ENCODE data around the gene STAB1.

The STAB1 gene

DNA sequence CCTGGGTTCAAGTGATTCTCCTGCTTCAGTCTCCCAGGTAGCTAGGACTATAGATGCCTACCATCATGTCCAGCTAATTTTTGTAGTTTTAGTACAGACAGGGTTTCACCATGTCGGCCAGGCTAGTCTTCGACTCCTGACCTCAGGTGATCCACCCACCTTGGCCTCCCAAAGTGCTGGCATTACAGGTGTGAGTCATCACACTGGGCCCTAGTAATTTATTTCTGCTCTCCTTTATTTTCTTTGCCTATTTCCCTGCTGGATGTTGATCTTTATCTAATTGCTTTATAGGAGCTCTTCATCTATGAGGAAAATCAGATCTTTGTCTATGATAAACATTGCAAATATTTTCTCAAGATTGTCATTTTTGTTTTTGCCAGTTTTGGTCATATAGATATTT is 72.9 kb downstream of the STAB1 start:
- Histone ChIP-seq H3K4me3 (ENCODE audit: low read length in 2 of 2) (no peak overlapping the region), H3K4me1 (ENCODE audit: control insufficient read depth, insufficient read depth, low read length) (peaks cover 5% of the 10 kb centered on the region), H3K36me3 (ENCODE audit: control insufficient read depth in 2 of 2, insufficient read depth in 2 of 2, low read length in 2 of 2) (peaks cover 8 to 11% of the 10 kb centered on the region in 2 donors), H3K27ac (ENCODE audit: low read length) (no peak overlapping the region), H3K9ac (ENCODE audit: low read length in 2 of 2) (no peak overlapping the region), H3K9me3 (ENCODE audit: control insufficient read depth in 2 of 2, low read length in 2 of 2) (no peaks in the 10 kb centered on the region), H3K27me3 (ENCODE audit: control insufficient read depth in 1 of 2, insufficient read depth in 2 of 2, low read length in 2 of 2) (no peaks in the 10 kb centered on the region)

DNA sequence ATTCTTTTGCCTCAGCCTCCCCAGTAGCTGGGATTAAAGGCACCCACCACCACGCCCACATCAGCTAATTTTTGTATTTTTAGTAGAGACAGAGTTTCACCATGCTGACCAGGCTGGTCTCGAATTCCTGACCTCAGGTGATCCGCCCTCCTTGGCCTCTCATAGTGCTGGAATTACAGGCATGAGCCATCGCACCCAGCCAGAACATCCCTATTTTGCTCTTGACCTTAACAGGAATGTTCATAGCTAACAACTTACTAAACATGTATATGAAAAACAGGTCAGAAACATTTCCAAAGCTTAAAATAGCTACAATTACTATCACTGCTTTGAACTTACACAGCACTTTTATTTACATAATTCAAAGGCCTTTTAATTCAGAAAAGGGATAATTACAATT is 74.9 kb downstream of the STAB1 start:
- no peaks in the 10 kb centered on the region for H3K27me3 ChIP-seq (ENCODE audit: control insufficient read depth in 1 of 2, insufficient read depth in 2 of 2, low read length in 2 of 2)
- peaks cover 6 to 8% of the 10 kb centered on the region in 2 donors for H3K36me3 ChIP-seq (ENCODE audit: control insufficient read depth in 2 of 2, insufficient read depth in 2 of 2, low read length in 2 of 2)
- no peaks in the 10 kb centered on the region for H3K9me3 ChIP-seq (ENCODE audit: control insufficient read depth in 2 of 2, low read length in 2 of 2)
- H3K27ac ChIP-seq (ENCODE audit: low read length), result no peak overlapping the region
- no peak overlapping the region for H3K4me3 ChIP-seq (ENCODE audit: low read length in 2 of 2)
- H3K9ac ChIP-seq (ENCODE audit: low read length in 2 of 2), result no peak overlapping the region
- peaks cover 5% of the 10 kb centered on the region for H3K4me1 ChIP-seq (ENCODE audit: control insufficient read depth, insufficient read depth, low read length)

DNA sequence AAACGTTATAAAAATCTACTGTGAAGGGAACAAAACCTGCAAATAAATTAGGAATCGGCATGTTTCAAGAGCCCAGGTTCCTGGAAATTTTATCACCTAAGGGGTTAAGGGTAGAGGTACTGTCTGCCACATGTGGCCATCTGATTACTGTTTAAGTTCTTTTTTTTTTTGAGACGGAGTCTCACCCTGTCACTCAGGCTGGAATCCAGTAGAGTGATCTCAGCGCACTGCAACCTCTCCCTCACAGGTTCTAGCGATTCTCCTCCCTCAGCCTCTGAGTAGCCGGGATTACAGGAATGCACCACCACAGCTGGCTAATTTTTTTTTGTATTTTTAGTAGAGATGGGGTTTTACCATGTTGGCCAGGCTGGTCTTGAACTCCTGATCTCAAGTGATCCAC is 77.1 kb downstream of the STAB1 start:
- H3K4me3 ChIP-seq (ENCODE audit: low read length in 2 of 2), result no peak overlapping the region
- no peaks in the 10 kb centered on the region for H3K27me3 ChIP-seq (ENCODE audit: control insufficient read depth in 1 of 2, insufficient read depth in 2 of 2, low read length in 2 of 2)
- H3K4me1 ChIP-seq (ENCODE audit: control insufficient read depth, insufficient read depth, low read length), result peaks cover 5% of the 10 kb centered on the region
- H3K36me3 ChIP-seq (ENCODE audit: control insufficient read depth in 2 of 2, insufficient read depth in 2 of 2, low read length in 2 of 2), result peaks cover 8 to 12% of the 10 kb centered on the region in 2 donors
- H3K9ac ChIP-seq (ENCODE audit: low read length in 2 of 2), result no peak overlapping the region
- no peaks in the 10 kb centered on the region for H3K9me3 ChIP-seq (ENCODE audit: control insufficient read depth in 2 of 2, low read length in 2 of 2)
- no peak overlapping the region for H3K27ac ChIP-seq (ENCODE audit: low read length)

Data from stomach smooth muscle (tissue), 2 donors.